ENCODE data around the gene SIRT2.

Gene SIRT2

GRCh38 chr19:38883286-38883685 is 16.1 kb downstream of the SIRT2 start:
- TF ChIP-seq EZH2phosphoT487 (conservative IDR thresholded peaks at IDR 0.05; ENCODE audit: low read length) = no peak
- TF ChIP-seq CTCF (IDR thresholded peaks at IDR 0.05; ENCODE audit: insufficient read depth, low read length, poor library complexity, severe bottlenecking) = no peak
- Histone ChIP-seq H3K9ac (ENCODE audit: low read length) (no peak overlapping the region), H3K4me3 (ENCODE audit: insufficient read depth, low read length, poor library complexity, severe bottlenecking) (no peak overlapping the region), H3K36me3 (ENCODE audit: low read length) (no peaks in the 10 kb centered on the region), H2AFZ (ENCODE audit: low read depth, low read length, severe bottlenecking) (no peak overlapping the region), H3K4me2 (ENCODE audit: low read depth, low read length, poor library complexity, severe bottlenecking) (no peak overlapping the region), H3F3A (ENCODE audit: insufficient read depth) (peaks cover 9% of the 10 kb centered on the region), H3K27ac (ENCODE audit: low read depth, low read length) (no peak overlapping the region), H3K9me3 (ENCODE audit: insufficient read depth, low read length) (no peaks in the 10 kb centered on the region), H3K9me2 (replicated peaks; ENCODE audit: insufficient read depth, low read length) (no peaks in the 10 kb centered on the region), H3K27me3 (ENCODE audit: low read length) (no peaks in the 10 kb centered on the region), H3K79me2 (ENCODE audit: insufficient read depth, low read length) (no peaks in the 10 kb centered on the region), H4K20me1 (ENCODE audit: low read depth, low read length) (no peaks in the 10 kb centered on the region)

GRCh38 chr19:38880882-38881609 is 18.4 kb downstream of the SIRT2 start:
- no peaks in the 10 kb centered on the region for H3K79me2 ChIP-seq (ENCODE audit: insufficient read depth, low read length)
- H2AFZ ChIP-seq (ENCODE audit: low read depth, low read length, severe bottlenecking) = no peak overlapping the region
- H3K27me3 ChIP-seq (ENCODE audit: low read length) = no peaks in the 10 kb centered on the region
- H3K9me3 ChIP-seq (ENCODE audit: insufficient read depth, low read length) = no peaks in the 10 kb centered on the region
- H3K9me2 ChIP-seq (replicated peaks; ENCODE audit: insufficient read depth, low read length) = no peaks in the 10 kb centered on the region
- TF ChIP-seq EZH2phosphoT487 (conservative IDR thresholded peaks at IDR 0.05; ENCODE audit: low read length) (no peak), CTCF (IDR thresholded peaks at IDR 0.05; ENCODE audit: insufficient read depth, low read length, poor library complexity, severe bottlenecking) (no peak)
- no peak overlapping the region for H3K27ac ChIP-seq (ENCODE audit: low read depth, low read length)
- H3F3A ChIP-seq (ENCODE audit: insufficient read depth) = peaks cover 20% of the 10 kb centered on the region
- H3K9ac ChIP-seq (ENCODE audit: low read length) = no peak overlapping the region
- H3K4me2 ChIP-seq (ENCODE audit: low read depth, low read length, poor library complexity, severe bottlenecking) = no peak overlapping the region
- H3K4me3 ChIP-seq (ENCODE audit: insufficient read depth, low read length, poor library complexity, severe bottlenecking) = no peak overlapping the region
- H4K20me1 ChIP-seq (ENCODE audit: low read depth, low read length) = no peaks in the 10 kb centered on the region
- H3K36me3 ChIP-seq (ENCODE audit: low read length) = no peaks in the 10 kb centered on the region

GRCh38 chr19:38880076-38880881 is 19.1 kb downstream of the SIRT2 start:
- no peaks in the 10 kb centered on the region for H3K9me3 ChIP-seq (ENCODE audit: insufficient read depth, low read length)

More at GRCh38 chr19:38880076-38880881, 19.1 kb downstream of the SIRT2 start:
- no peaks in the 10 kb centered on the region for H3K9me2 ChIP-seq (replicated peaks; ENCODE audit: insufficient read depth, low read length)
- no peak overlapping the region for H2AFZ ChIP-seq (ENCODE audit: low read depth, low read length, severe bottlenecking)
- no peak overlapping the region for H3K9ac ChIP-seq (ENCODE audit: low read length)
- no peaks in the 10 kb centered on the region for H4K20me1 ChIP-seq (ENCODE audit: low read depth, low read length)
- no peaks in the 10 kb centered on the region for H3K79me2 ChIP-seq (ENCODE audit: insufficient read depth, low read length)
- H3F3A ChIP-seq (ENCODE audit: insufficient read depth) = peaks cover 26% of the 10 kb centered on the region
- no peaks in the 10 kb centered on the region for H3K36me3 ChIP-seq (ENCODE audit: low read length)
- no peak overlapping the region for H3K4me2 ChIP-seq (ENCODE audit: low read depth, low read length, poor library complexity, severe bottlenecking)
- TF ChIP-seq CTCF (IDR thresholded peaks at IDR 0.05; ENCODE audit: insufficient read depth, low read length, poor library complexity, severe bottlenecking) (no peak), EZH2phosphoT487 (conservative IDR thresholded peaks at IDR 0.05; ENCODE audit: low read length) (no peak)
- H3K4me3 ChIP-seq (ENCODE audit: insufficient read depth, low read length, poor library complexity, severe bottlenecking) = no peak overlapping the region
- H3K27me3 ChIP-seq (ENCODE audit: low read length) = no peaks in the 10 kb centered on the region
- H3K27ac ChIP-seq (ENCODE audit: low read depth, low read length) = no peak overlapping the region
